ENCODE data around the gene DLG2.

- TF ChIP-seq REST (IDR thresholded peaks at IDR 0.05; ENCODE audit: insufficient read depth in 1 of 2, low read depth in 2 of 2, low read length in 2 of 2) (no peak), TAF1 (IDR thresholded peaks at IDR 0.05; ENCODE audit: borderline replicate concordance, insufficient read depth, low read length) (no peak), POLR2AphosphoS5 (IDR thresholded peaks at IDR 0.05; ENCODE audit: low read depth, low read length) (no peak)
Observed at GRCh38 chr11:83864412-83865057, 1762.6 kb downstream of the DLG2 start.
